Femur (tissue), 1 donor: Measurements from ENCODE around the gene KISS1.

Source experiments
- DNase-seq: peaks from one replicate; pipeline ENCODE4 v3.0.0-alpha.2; 2017

Gene KISS1

DNA sequence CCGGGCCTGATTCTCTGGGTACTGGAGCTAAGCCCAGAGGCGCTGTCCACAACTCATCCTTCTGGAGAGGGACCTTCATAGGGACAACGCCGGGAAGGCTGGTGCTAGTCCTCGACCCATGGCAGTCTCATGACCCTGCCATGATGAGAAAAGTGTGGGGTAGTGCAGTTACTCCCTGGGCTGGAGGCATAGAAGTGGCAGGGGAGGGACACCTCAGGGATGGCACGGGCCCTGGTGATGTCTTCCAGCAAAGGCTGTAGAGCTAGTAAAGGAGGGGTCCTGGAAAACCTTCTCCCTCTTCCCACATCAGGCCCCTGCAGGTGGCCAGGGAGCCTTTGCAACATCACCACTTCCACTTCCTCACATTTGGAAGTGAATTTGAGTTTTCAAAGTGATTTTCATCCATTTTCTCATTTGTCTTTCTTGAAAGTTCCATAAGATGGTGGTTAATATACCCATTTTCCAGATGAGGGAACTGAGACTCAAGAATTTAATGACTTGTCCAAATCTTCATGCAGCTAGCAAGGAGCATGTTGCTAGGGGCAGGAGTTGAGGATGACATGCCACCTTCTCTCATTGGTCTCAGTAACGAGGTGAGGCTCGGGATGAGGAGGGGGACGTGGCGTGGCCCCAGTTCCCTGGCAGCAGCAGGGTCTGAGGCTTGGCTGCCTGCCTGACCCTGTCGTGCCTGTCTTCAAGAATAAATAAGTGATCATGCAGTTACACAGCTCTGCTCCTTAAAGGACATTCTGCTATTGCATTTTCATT is 20.8 kb upstream of the KISS1 start:
- DNase-seq = no peak

DNA sequence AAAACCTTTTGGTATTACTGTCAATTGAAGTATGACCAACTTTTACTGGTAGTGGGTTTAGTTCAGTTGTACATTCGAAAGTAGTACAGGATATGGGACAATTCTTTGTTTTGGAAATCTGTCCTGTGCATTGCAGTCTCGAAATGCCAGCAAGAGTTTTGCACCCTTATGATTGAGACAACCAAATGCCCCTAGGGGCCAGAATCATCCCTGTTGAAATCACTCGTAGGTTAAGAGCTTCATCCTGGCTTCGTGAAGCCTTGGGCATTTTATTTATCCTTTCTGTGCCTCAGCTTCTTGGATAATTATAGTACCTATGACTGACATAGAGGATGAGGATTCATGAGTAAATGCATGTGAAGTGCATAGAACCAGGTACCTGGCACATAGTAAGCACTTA is 19.9 kb upstream of the KISS1 start:
- DNase-seq = no peak

DNA sequence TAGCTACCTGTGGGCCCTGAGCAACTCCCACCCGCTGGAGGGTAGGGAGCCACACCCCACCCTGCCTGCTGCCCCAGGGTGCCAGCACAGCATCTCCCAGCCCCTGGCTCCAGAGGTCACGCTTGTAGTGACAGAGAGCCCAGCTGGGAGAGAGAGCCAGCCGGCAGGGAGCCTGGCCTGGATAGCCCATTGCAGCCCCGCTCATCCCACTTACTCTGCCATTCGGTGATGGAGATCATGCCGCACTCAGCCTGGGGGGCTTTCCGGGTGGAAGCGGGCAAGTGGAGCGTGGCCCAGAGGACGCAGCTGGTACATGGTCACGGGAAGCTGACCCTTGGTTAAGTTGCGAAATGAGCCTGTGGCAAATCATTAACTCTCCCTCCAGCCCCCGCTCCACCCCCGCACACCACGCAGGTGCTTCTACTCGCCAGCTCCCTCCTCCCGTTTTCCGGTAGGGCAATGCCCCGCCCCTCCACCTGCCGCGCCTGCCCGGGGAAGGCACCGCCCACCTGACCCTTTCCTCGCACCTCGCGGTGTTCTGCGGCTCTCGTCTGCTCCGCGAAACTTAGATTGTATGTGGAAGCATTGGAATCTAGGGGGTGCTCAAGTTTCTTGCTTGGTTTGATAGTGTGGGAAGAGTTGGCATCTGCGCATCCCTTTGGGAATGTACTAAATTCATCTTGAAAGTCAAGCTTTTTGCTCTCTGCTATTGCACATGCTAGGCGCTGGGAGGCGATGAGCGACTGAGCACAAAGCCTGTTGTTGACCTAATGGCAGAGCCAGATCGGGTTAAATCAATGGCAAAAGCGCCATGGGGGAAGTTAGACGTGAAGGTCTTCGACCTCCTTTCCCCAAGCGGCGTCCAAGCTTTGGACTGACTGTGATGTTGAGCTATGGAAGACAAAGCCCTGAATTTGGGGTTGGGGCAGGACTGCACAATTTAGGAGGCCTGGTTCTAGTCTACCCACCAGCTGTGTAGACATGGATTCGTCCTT is 17.7 kb upstream of the KISS1 start, which contains the start of gene GOLT1A:
Gene GOLT1A, minus strand, starts transcription at position 321 of the 995 bp plus-strand sequence. Its CDS starts 82 bp downstream, at position 239.
- DNase-seq = peak; percentile 68

DNA sequence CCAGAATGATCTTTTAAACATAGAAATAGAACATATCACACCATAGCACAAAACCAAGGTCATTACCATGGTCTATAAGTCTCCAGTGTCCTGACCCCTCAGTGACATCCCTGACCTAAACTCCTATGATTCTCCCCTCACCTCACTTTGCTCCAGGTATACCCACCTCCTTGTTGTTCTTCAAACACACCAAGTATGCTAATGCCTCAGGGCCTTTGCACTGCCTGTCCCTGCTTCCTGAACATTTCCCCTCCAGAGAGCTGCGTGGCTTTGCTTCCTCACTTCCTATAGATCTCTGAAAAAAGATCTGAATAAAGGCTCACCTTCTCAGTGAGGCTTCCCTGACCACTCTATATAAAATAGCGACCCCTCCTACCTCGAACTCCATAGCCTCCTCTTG is 16.4 kb upstream of the KISS1 start:
- DNase-seq = no peak

DNA sequence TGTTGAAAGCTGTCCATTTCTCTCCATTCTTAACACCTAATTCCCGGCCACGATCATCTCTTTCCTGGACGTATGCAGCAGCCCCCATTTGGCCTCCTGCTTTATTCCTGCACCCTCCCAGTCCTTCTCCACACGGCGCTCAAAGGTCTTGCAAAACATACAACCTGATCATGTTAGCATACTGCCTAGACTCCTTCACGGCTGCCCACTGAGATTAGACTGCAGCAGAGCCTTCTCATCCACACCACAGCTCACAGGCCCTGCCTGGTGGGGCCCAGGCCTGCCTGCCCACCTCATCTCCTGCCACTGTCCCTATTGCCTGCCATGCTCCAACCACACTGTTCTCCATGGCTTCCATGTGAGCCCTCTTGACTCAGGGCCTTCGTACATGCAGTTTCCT is 14.8 kb upstream of the KISS1 start:
- DNase-seq = no peak

DNA sequence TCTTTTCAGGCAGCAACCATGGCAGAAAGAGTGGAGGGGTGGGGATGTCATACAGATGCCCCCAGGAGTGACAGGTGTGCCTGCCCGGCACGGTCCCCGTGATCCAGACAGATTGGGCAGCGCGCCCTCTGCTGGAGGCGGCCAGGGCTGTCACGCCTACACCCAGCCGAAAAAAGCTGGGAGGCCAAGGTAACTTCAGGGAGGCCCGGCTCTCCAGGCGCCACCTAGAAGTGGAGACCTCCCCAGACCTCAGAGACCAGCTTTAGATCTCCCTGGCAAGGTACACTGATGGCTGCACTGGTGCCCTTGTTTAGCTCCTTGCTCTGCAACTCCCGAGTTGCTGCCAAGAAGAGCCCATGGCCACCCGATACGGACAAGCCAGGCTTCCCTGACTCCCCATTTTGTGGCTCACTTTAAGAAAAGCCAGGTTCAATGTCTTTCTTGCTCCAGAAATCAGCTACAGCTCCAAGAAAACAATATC is 10.9 kb upstream of the KISS1 start:
- DNase-seq = peak; percentile 67

DNA sequence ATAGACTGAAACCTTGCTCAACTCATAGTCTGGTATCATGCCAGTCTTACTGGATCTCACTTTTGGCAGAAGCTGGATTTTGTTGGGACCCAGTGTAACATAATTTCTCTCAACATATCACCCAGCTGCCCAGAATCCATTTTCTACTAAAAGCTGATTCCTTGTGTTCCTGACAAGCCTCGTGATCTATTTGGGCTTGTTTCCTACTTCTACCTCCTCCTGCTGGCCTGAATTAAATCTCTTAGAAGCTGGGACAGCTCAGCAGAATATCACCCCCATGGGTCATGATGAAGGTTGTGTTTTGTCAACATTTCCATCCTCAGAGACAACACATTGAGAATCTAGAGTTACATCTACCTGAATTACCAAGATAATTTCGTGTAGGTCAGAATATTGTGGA is 9.8 kb upstream of the KISS1 start:
- no peak for DNase-seq

DNA sequence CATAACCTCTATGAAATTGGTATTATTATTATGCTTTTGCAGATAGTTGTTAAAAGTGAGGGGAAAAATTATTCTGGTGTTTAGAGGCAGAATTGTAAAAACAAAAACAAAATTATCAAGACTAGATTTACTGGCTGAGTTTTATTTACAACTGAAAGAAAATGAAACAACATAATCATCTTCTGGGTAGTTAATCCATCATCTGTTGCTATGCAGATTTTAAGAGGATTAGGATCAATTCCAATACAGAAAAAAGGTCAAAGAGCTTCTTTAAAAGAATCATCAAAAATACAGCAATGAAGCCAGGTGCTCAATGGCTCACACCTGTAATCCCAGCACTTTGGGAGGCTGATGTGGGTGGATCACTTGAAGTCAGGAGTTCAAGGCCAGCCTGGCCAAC is 9.2 kb upstream of the KISS1 start:
- no peak for DNase-seq

DNA sequence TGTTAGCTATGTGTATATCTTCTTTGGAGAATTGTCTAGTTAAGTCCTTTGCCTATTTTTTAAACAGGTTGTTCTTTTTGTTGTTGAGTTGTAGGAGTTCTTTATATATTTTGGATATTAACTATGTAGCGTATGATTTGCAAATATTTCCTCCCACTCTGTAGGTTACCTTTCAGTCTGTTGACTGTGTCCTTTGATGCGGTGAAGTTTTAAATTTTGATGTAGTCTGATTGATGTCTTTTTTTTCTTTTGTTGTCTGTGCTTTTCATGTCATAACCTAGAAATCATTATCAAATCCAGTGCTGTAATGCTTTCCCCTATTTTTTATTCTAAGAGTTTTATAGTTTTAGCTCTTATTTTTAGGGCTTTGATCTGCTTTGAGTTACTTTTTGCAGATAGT is 8.7 kb upstream of the KISS1 start:
- DNase-seq = no peak

DNA sequence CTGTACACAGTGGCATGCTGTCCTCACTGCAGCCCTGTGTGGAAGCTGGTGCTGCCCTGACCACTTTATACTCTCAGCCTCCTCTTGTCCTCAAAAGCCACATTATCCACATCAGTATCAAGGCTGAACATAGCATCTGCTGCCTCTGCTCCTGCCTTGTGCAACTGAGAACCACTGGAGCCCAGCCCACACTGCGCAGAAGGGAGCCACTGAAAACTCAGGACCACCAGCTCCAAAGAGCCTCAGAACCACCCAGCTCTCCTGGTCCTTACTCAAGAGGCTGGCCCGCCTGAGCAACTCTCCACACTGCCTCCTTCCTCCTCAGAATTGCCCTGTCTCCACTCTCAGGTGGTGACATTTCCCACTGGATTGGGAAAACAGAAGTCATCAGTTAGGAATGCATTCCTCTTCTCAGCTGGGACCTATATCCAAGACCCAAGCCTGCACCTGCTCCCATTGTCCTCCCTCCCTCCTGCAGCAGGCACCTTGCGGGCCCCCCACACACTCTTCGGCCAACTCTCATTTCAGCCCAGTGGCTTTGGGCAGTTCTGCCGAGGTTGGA is 7.0 kb upstream of the KISS1 start:
- DNase-seq = no peak

DNA sequence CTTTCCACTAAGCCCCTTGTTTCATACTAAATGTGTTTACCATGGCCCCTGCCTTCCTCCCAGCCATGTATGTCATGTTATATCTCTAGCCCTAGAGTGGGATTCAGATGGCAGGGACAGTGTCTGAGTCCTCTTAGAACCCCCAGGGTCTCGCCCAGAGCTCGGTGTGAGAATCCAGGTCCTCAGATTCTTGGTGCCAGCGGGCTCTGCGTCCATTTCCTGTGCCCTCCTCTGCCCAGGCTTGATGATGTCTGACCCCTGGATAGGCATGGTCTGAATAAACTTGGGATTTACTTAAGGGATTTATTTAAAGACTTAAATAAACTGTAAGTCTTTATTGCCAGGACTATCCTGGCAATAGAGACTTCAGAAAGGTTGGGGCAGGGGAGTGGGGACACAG is 6.2 kb upstream of the KISS1 start:
- DNase-seq = no peak

DNA sequence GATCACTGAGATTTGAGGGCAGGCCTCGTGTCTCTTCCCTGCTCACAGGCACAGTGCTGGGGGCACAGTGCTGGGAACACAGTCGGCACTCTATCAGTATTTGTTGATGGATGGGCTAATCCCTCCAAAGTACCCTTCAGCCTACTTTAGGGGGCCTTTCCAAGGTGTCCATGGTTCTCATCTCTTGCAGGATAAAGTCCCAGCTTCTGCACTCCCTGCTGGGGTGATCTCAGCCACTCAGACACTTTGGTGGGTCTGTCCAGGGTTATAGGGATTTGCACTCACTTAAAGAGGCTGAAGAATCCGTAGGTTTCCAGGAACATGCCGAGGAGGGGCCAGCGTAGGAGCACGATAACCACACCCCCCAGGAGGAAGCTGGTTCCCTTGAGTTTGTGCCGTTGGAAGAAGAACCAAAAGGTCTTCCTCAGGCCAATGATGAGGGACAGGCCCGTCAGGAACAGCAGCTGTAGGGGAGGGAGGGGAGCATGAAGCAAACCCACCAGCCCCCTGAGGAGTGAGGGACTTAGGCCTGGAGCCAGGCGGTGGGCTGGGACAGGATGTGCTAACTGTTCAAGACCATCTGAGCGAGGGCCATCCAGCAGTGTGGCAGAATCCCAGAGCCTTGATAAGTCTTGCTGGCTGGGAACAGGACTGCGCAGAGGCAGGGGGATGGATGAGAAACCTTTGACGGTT is 5.2 kb upstream of the KISS1 start:
- no peak for DNase-seq

DNA sequence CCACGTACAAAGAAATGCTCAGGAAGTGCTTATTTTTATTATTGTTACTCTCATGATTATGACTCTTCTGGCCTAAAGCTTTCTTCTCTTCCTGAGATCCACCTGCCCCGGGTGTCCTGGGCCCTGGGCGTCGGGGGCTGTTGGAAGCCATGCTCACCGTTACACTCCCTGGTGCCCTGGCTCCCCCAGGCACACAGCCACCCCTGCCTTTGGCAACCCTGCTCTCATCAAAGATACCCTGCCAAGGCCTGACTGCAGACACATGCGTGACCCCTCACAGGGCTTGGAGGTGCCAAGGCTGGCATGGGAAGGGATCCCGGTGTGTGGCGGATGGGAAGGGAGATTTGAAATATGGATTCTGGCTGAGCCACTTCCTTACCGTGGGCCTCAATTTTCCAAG is 3.3 kb upstream of the KISS1 start:
- DNase-seq = no peak

DNA sequence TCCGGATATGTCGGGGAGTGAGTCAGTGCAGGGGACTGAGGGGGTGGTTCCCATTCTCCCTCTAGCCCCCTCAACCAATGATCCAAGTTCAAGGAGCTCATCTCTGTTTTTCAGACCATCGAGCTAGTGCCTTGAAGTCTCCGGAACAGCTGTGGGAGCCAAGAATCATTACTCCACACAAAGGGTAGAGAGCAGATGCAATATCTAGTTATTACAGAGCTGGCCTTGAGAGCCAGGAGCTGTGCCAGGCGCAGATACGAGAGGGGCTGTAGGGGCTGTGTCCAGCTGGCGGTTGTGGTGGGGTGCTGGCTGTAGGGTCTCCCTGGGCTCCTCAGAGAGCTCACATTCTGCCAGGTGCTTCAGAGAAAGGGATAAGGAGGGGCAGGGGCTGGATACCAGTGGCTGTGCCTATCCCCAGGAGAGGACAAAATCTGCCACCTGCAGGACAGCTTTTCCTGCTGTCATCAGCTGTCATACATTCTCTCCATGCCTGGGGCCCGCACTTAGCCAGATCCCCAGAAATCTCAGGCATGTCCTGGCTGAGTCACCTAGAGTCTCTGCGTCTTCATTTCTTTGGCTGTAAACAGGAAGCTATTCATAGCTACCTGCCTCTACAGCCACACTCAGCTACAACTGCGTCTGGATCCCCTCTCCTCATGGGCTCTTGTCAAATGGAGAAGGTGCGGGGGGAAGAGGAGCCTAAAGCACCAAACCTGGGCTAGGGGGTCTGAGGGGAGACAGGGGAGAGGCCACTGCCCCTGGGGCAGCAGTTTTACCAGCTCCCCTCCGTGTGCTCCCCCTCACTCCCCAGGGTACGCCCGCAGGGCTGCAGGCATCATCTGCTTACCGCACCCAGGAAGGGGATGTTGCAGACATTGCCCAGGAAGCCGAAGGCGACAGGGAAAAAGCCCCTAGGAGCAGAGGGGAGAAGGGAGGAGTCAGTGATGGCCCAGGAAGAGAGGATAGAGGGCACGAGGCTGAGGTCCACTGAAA is 2.4 kb upstream of the KISS1 start:
- peak; percentile 39 for DNase-seq

DNA sequence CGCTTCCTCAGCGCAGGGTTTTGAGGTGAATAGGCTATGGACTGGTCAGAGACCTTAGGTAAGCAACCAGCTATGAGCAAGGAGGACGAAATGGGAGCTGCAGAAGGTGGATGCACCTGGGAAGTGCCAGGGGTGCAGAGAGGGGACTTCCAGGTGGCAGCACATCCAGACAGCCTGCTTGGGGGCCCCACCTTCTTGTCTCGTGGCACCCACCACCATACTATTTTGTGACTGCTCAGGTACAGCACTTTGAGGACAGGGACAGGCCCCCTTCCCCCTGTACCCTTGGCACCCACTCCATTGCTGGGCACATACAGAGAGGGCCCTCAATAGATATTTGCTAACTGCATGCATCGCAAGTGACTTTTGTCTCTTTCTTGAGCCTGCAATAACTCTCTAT is 777 bp upstream of the KISS1 start:
- no peak for DNase-seq

DNA sequence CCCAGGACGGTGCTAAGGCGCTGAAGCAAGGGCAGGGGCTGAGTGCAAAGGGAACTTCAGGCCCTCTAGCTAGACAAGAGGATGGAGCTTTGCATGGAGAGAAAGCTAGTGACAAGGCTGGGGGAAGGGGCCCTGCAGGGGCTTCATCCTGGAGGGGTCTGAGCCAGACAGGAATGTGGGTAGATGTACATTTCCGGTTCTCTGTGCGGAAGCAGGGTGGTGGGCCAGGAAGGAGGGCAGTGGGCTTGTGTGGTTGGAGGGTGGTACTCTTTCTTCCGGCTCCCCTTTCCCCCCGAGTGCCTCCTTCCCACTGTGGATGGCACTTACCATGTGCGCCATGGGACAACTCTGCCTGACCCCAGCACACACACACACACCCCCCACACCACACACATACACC is 1.5 kb downstream of the KISS1 start:
- no peak for DNase-seq

DNA sequence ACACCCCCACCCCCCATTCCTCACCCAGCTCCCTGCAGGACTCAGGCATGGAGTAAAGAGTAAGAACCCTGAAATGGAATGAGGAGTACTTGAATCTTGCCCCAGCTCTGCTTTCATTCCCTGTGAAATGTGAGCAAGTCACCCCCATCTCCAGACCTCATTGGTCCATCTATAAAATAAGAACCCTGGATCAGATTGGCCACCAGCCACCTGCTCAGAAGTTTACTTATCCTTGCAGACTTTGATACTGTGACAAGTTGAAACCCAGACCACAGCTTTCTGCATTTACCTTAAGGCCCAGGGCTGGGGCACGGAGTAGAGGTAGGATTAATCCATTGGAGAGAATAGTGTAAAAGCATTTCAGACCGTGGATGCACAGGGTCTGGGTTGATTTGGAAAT is 2.2 kb downstream of the KISS1 start:
- DNase-seq = no peak

DNA sequence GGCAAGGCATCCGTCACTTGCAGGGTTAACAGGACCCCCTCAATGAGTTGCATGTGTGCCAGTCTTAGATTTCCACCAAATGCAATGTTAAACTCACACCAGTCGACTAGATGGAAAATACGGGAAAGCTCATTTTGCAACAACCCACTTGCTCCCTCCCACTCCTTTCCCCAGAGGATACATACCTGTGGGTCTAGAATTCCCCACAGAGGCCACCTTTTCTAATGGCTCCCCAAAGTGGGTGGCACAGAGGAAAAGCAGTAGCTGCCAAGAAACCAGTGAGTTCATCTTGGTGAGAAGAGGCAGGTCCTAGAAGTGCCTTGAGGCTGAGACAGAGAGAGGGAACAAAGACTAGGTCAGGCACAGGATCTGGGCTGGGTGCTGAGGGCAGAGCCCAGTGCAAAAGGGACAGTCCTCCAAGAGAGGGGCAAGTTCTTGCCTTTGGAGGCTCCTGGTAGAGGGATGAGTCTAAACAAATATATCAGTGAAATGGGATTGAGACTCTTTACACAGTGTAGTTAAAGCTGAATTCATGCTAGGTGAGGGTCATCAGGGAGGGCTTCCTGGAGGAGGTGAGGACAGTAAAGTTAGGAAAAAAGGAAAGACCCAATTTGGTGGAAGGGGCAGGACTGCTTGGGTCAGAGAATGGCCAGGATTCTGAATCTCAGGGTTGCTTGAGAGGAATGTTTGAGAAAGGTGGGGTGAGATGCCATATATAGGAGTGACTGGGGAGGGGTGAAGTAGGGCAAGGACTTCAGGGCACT is 3.5 kb downstream of the KISS1 start:
- DNase-seq = no peak

DNA sequence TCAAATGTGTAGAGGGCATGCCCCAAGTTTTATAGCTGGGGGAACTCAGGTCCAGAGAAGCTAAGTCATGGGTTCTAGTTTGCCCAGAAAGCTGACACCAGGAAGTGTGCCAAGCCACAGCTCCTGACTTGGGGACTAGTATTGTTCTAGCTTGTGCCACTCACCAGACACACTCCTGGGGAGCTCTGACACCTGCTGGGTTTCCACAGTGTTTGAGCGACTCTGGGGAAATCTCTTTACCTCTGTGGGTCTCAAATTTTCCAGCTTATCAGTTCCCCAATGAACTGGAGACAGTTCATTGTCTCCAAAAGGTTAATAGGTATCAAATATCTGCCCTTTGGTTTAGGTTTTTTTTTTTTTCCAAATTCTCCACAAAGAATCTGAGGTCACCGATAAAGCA is 4.2 kb downstream of the KISS1 start:
- DNase-seq = no peak

DNA sequence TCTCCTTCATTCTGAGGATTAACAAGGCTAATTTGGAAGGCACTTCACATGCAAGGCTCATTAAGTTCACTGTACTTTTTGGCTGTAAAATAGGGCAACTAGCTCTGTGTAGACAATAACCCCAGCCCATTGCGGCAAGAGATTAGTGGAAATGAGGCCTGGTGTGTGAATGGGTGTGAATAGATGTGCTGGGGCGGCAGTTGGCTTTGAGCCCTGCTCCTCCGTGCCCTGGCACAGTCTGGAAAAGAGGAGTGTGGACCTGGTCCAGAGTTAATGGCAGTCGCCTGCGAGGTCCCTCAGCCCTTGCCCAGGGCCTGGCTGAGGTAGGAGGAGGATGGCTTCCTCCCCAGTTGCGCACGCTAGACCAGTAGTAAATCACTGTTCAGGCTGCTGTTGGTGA is 4.8 kb downstream of the KISS1 start:
- DNase-seq = no peak
